ENCODE data around the gene ASB7. TPM values are rescaled to one million over a fixed set of nuclear protein-coding genes. Genes with fewer than 3 reads are reported as not detected.
A peak's percentile ranks its signal among the peaks of the same experiment; 100 is the strongest.

The ASB7 gene
- polyA plus RNA-seq, 1 donor: 10.4 TPM

GRCh38 chr15:100681335-100681746, 79.0 kb downstream of the ASB7 start:
- Histone ChIP-seq H3K27me3 (ENCODE audit: control insufficient read depth, insufficient read depth, low read length) (no peaks in the 10 kb centered on the region), H3K4me1 (ENCODE audit: control insufficient read depth, insufficient read depth, low read length) (no peaks in the 10 kb centered on the region), H3K27ac (ENCODE audit: low read length) (no peak overlapping the region), H3K4me3 (ENCODE audit: low read length) (no peak overlapping the region), H3K9me3 (ENCODE audit: control insufficient read depth, low read depth, low read length) (peaks cover 2% of the 10 kb centered on the region), H3K36me3 (ENCODE audit: control insufficient read depth, insufficient read depth, low read length) (no peaks in the 10 kb centered on the region)
- WGBS (ENCODE audit: insufficient coverage, low lambda C conversion rate): no CpG with 5 or more reads among the region's 3 CpGs
- no peak for DNase-seq

GRCh38 chr15:100682468-100682867, 80.1 kb downstream of the ASB7 start:
- WGBS (ENCODE audit: insufficient coverage, low lambda C conversion rate): no CpG with 5 or more reads among the region's 4 CpGs
- no peak for DNase-seq

GRCh38 chr15:100683434-100683833, 81.0 kb downstream of the ASB7 start:
- Histone ChIP-seq H3K9me3 (ENCODE audit: control insufficient read depth, low read depth, low read length) (peaks cover 2% of the 10 kb centered on the region), H3K4me1 (ENCODE audit: control insufficient read depth, insufficient read depth, low read length) (no peaks in the 10 kb centered on the region), H3K4me3 (ENCODE audit: low read length) (no peak overlapping the region), H3K27me3 (ENCODE audit: control insufficient read depth, insufficient read depth, low read length) (no peaks in the 10 kb centered on the region), H3K27ac (ENCODE audit: low read length) (no peak overlapping the region), H3K36me3 (ENCODE audit: control insufficient read depth, insufficient read depth, low read length) (no peaks in the 10 kb centered on the region)
- no peak for DNase-seq
- no CpG with 5 or more reads among the region's 6 CpGs for WGBS (ENCODE audit: insufficient coverage, low lambda C conversion rate)

More at GRCh38 chr15:100682468-100682867, 80.1 kb downstream of the ASB7 start:
- Histone ChIP-seq H3K27me3 (ENCODE audit: control insufficient read depth, insufficient read depth, low read length) (no peaks in the 10 kb centered on the region), H3K4me1 (ENCODE audit: control insufficient read depth, insufficient read depth, low read length) (no peaks in the 10 kb centered on the region), H3K9me3 (ENCODE audit: control insufficient read depth, low read depth, low read length) (peaks cover 2% of the 10 kb centered on the region), H3K27ac (ENCODE audit: low read length) (no peak overlapping the region), H3K4me3 (ENCODE audit: low read length) (no peak overlapping the region), H3K36me3 (ENCODE audit: control insufficient read depth, insufficient read depth, low read length) (no peaks in the 10 kb centered on the region)

GRCh38 chr15:100684591-100684990, 82.2 kb downstream of the ASB7 start:
- DNase-seq: no peak
- Histone ChIP-seq H3K27me3 (ENCODE audit: control insufficient read depth, insufficient read depth, low read length) (no peaks in the 10 kb centered on the region), H3K4me1 (ENCODE audit: control insufficient read depth, insufficient read depth, low read length) (no peaks in the 10 kb centered on the region), H3K27ac (ENCODE audit: low read length) (no peak overlapping the region), H3K4me3 (ENCODE audit: low read length) (no peak overlapping the region), H3K36me3 (ENCODE audit: control insufficient read depth, insufficient read depth, low read length) (no peaks in the 10 kb centered on the region), H3K9me3 (ENCODE audit: control insufficient read depth, low read depth, low read length) (peaks cover 2% of the 10 kb centered on the region)
- WGBS (ENCODE audit: insufficient coverage, low lambda C conversion rate): no CpG with 5 or more reads among the region's 6 CpGs

- no peaks in the 10 kb centered on the region for H3K27me3 ChIP-seq (ENCODE audit: control insufficient read depth, insufficient read depth, low read length)
- no peak overlapping the region for H3K4me3 ChIP-seq (ENCODE audit: low read length)
- H3K9me3 ChIP-seq (ENCODE audit: control insufficient read depth, low read depth, low read length): peaks cover 2% of the 10 kb centered on the region
- H3K36me3 ChIP-seq (ENCODE audit: control insufficient read depth, insufficient read depth, low read length): no peaks in the 10 kb centered on the region
- WGBS (ENCODE audit: insufficient coverage, low lambda C conversion rate): no CpG with 5 or more reads among the region's 23 CpGs
- no peak overlapping the region for H3K27ac ChIP-seq (ENCODE audit: low read length)
- H3K4me1 ChIP-seq (ENCODE audit: control insufficient read depth, insufficient read depth, low read length): no peaks in the 10 kb centered on the region
- no peak for DNase-seq
Observed at GRCh38 chr15:100686021-100686724, 83.8 kb downstream of the ASB7 start.

- DNase-seq: no peak
- Histone ChIP-seq H3K9me3 (ENCODE audit: control insufficient read depth, low read depth, low read length) (peaks cover 2% of the 10 kb centered on the region), H3K4me3 (ENCODE audit: low read length) (no peak overlapping the region), H3K36me3 (ENCODE audit: control insufficient read depth, insufficient read depth, low read length) (no peaks in the 10 kb centered on the region), H3K27ac (ENCODE audit: low read length) (no peak overlapping the region), H3K4me1 (ENCODE audit: control insufficient read depth, insufficient read depth, low read length) (no peaks in the 10 kb centered on the region), H3K27me3 (ENCODE audit: control insufficient read depth, insufficient read depth, low read length) (no peaks in the 10 kb centered on the region)
- 97% methylated on average over 5 of the region's 15 CpGs for WGBS (ENCODE audit: insufficient coverage, low lambda C conversion rate)
Observed at GRCh38 chr15:100686725-100687473, 84.5 kb downstream of the ASB7 start.

GRCh38 chr15:100687582-100688141, 85.3 kb downstream of the ASB7 start:
- H3K27me3 ChIP-seq (ENCODE audit: control insufficient read depth, insufficient read depth, low read length): no peaks in the 10 kb centered on the region
- H3K27ac ChIP-seq (ENCODE audit: low read length): peak overlapping the region; percentile 1
- 73% methylated on average over 8 of the region's 11 CpGs for WGBS (ENCODE audit: insufficient coverage, low lambda C conversion rate)
- peaks cover 2% of the 10 kb centered on the region for H3K9me3 ChIP-seq (ENCODE audit: control insufficient read depth, low read depth, low read length)
- no peak overlapping the region for H3K4me3 ChIP-seq (ENCODE audit: low read length)
- no peaks in the 10 kb centered on the region for H3K4me1 ChIP-seq (ENCODE audit: control insufficient read depth, insufficient read depth, low read length)
- H3K36me3 ChIP-seq (ENCODE audit: control insufficient read depth, insufficient read depth, low read length): no peaks in the 10 kb centered on the region
- DNase-seq: no peak

- Histone ChIP-seq H3K27me3 (ENCODE audit: control insufficient read depth, insufficient read depth, low read length) (no peaks in the 10 kb centered on the region), H3K4me1 (ENCODE audit: control insufficient read depth, insufficient read depth, low read length) (no peaks in the 10 kb centered on the region), H3K36me3 (ENCODE audit: control insufficient read depth, insufficient read depth, low read length) (no peaks in the 10 kb centered on the region), H3K4me3 (ENCODE audit: low read length) (no peak overlapping the region), H3K27ac (ENCODE audit: low read length) (peak overlapping the region; percentile 1), H3K9me3 (ENCODE audit: control insufficient read depth, low read depth, low read length) (peaks cover 2% of the 10 kb centered on the region)
- no peak for DNase-seq
- no CpG with 5 or more reads among the region's 13 CpGs for WGBS (ENCODE audit: insufficient coverage, low lambda C conversion rate)
Observed at GRCh38 chr15:100688549-100689120, 86.2 kb downstream of the ASB7 start.

GRCh38 chr15:100689131-100689899, 86.9 kb downstream of the ASB7 start:
- no peak for DNase-seq
- WGBS (ENCODE audit: insufficient coverage, low lambda C conversion rate): no CpG with 5 or more reads among the region's 11 CpGs
- Histone ChIP-seq H3K4me1 (ENCODE audit: control insufficient read depth, insufficient read depth, low read length) (no peaks in the 10 kb centered on the region), H3K27me3 (ENCODE audit: control insufficient read depth, insufficient read depth, low read length) (no peaks in the 10 kb centered on the region), H3K36me3 (ENCODE audit: control insufficient read depth, insufficient read depth, low read length) (no peaks in the 10 kb centered on the region), H3K9me3 (ENCODE audit: control insufficient read depth, low read depth, low read length) (peaks cover 2% of the 10 kb centered on the region), H3K27ac (ENCODE audit: low read length) (no peak overlapping the region), H3K4me3 (ENCODE audit: low read length) (no peak overlapping the region)
